ENCODE results near the gene EVA1B. TPM values are rescaled to one million over a fixed set of nuclear protein-coding genes. Genes with fewer than 3 reads are reported as not detected.

Gene EVA1B
- total RNA-seq, 4 donors from 2014 or later = 4.4 to 24.8 (median 10.4) TPM

DNA sequence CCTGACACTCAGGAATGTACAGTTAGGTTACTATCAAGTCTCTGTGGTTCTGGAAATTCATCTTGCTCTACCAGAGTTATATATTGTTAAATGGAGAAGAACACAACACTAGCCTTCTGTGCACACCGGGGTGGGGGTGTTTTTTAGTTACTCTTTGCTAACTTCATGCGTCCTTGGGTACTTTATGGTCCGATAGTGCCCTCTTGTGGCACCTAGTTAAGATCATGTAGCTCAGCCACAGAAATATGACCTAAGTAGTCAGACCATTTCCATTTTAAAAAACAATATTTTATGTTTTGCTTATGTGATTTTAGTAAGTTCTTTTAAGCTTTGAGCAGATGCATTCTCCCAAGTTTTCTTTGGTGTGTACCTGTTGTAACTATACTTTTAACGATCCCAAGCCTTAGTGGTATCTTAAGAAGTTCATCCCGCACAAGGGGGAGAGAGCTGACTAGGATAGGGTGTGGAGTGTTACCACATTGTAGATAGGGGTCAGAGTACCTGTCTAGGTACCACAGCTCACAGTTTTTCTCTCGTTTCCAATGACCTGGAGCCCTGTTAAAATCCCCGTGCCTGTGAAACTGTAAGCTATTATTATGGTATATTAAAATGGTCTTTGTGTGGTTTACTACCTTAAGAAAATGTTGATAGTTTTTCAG is 37.9 kb downstream of the EVA1B start:
- Histone ChIP-seq H3K27ac (peak overlapping the region; percentile 5 to 51 (median 30)), H3K9me3 (no peaks in the 10 kb centered on the region), H3K4me1 (peaks cover 0 to 28% (median under 1%) of the 10 kb centered on the region in 4 donors), H3K36me3 (peaks cover 0 to 62% (median 29%) of the 10 kb centered on the region in 4 donors), H3K27me3 (no peaks in the 10 kb centered on the region), H3K4me3 (no peak overlapping the region)
- intact Hi-C loops (cut with DNase I; ENCODE audit: low total_unique reads) = no loop called here
- peak; percentile 61 for DNase-seq
- TF ChIP-seq POLR2AphosphoS5 (IDR thresholded peaks at IDR 0.05) = no peak
- TF ChIP-seq, protein P1, sequence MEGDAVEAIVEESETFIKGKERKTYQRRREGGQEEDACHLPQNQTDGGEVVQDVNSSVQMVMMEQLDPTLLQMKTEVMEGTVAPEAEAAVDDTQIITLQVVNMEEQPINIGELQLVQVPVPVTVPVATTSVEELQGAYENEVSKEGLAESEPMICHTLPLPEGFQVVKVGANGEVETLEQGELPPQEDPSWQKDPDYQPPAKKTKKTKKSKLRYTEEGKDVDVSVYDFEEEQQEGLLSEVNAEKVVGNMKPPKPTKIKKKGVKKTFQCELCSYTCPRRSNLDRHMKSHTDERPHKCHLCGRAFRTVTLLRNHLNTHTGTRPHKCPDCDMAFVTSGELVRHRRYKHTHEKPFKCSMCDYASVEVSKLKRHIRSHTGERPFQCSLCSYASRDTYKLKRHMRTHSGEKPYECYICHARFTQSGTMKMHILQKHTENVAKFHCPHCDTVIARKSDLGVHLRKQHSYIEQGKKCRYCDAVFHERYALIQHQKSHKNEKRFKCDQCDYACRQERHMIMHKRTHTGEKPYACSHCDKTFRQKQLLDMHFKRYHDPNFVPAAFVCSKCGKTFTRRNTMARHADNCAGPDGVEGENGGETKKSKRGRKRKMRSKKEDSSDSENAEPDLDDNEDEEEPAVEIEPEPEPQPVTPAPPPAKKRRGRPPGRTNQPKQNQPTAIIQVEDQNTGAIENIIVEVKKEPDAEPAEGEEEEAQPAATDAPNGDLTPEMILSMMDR (IDR thresholded peaks at IDR 0.05) = peak; percentile 65 to 72 (median 68)
- no peak for TF ChIP-seq POLR2A (IDR thresholded peaks at IDR 0.05)
- TF ChIP-seq EP300 (IDR thresholded peaks at IDR 0.05; ENCODE audit: low read depth) = no peak
- WGBS, 2 donors (ENCODE audit: low coverage in 1 of 2) = 43 to 49% methylated on average over 6 to 7 of the region's 7 CpGs
- in situ Hi-C loops (cut with MboI; ENCODE audit: low pct_ligation_motif_present in 1 of 4, low pct_unique_long_range_greater_than_20kb in 1 of 4, low sequenced_read_pairs in 3 of 4) = loop anchor here (5.0 to 25.0 kb wide), 4 partner anchors 98 to 181 kb away; no protein-coding TSS in a partner anchor

- intact Hi-C loops (cut with DNase I; ENCODE audit: low total_unique reads) = no loop called here
- H3K36me3 ChIP-seq = peaks cover 0 to 54% (median 24%) of the 10 kb centered on the region in 4 donors
- H3K27ac ChIP-seq = peak overlapping the region in 1 of 4 donors; percentile 51
- H3K9me3 ChIP-seq = no peaks in the 10 kb centered on the region
- WGBS, 2 donors (ENCODE audit: low coverage in 1 of 2) = 67 to 72% methylated on average over 1 of the region's 1 CpG
- peaks cover 0 to 35% (median 6%) of the 10 kb centered on the region in 4 donors for H3K4me1 ChIP-seq
- H3K27me3 ChIP-seq = no peaks in the 10 kb centered on the region
- in situ Hi-C loops (cut with MboI; ENCODE audit: low pct_ligation_motif_present in 1 of 4, low pct_unique_long_range_greater_than_20kb in 1 of 4, low sequenced_read_pairs in 3 of 4) = loop anchor here (10.0 to 25.0 kb wide), 3 partner anchors 97 to 180 kb away; no protein-coding TSS in a partner anchor
- TF ChIP-seq POLR2AphosphoS5 (IDR thresholded peaks at IDR 0.05) (no peak), POLR2A (IDR thresholded peaks at IDR 0.05) (no peak), EP300 (IDR thresholded peaks at IDR 0.05; ENCODE audit: low read depth) (no peak)
- TF ChIP-seq, protein P1 (IDR thresholded peaks at IDR 0.05) = no peak
- H3K4me3 ChIP-seq = no peak overlapping the region
- DNase-seq = no peak
Measured at GRCh38 chr1:36284517-36284916, 38.9 kb downstream of the EVA1B start.

- no peaks in the 10 kb centered on the region for H3K9me3 ChIP-seq
- WGBS, 2 donors (ENCODE audit: low coverage in 1 of 2) = 58 to 90% methylated on average over 1 of the region's 1 CpG
- in situ Hi-C loops (cut with MboI; ENCODE audit: low pct_ligation_motif_present in 1 of 4, low pct_unique_long_range_greater_than_20kb in 1 of 4, low sequenced_read_pairs in 3 of 4) = loop anchor here (10.0 to 25.0 kb wide), 3 partner anchors 97 to 179 kb away; no protein-coding TSS in a partner anchor
- intact Hi-C loops (cut with DNase I; ENCODE audit: low total_unique reads) = no loop called here
- H3K27ac ChIP-seq = peak overlapping the region in 1 of 4 donors; percentile 51
- TF ChIP-seq EP300 (IDR thresholded peaks at IDR 0.05; ENCODE audit: low read depth) (no peak), POLR2A (IDR thresholded peaks at IDR 0.05) (no peak), POLR2AphosphoS5 (IDR thresholded peaks at IDR 0.05) (no peak)
- TF ChIP-seq, protein P1 (IDR thresholded peaks at IDR 0.05) = no peak
- H3K4me3 ChIP-seq = no peak overlapping the region
- H3K27me3 ChIP-seq = no peaks in the 10 kb centered on the region
- DNase-seq = no peak
- peaks cover 0 to 40% (median 10%) of the 10 kb centered on the region in 4 donors for H3K4me1 ChIP-seq
- peaks cover 0 to 49% (median 21%) of the 10 kb centered on the region in 4 donors for H3K36me3 ChIP-seq
Measured at GRCh38 chr1:36284061-36284460, 39.4 kb downstream of the EVA1B start.

DNA sequence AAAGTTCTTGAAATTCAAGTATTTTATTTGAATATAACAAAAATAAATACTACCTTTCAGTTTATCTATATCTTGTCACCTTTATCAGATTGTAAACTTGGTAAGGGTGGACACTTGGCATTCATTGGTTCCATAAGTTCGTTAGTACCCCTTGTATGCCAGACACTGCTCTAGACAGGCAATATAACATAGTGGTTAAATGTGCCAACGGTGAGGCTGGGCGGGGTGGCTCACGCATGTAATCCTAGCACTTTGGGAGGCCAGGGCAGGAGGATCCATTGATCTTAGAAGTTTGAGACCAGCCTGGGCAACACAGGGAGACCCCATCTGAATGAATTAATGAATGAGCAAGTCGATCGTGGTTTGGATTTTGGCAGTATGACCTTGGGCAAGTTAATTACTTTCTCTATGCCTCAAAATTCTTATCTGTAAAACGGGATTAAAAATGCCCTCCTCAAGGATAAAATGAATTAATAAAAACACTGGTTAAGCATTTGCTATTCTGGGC is 43.6 kb downstream of the EVA1B start:
- 72 to 75% methylated on average over 1 to 7 of the region's 7 CpGs for WGBS, 2 donors (ENCODE audit: low coverage in 1 of 2)
- peaks cover 0 to 35% (median 13%) of the 10 kb centered on the region in 4 donors for H3K4me1 ChIP-seq
- intact Hi-C loops (cut with DNase I; ENCODE audit: low total_unique reads) = loop anchor here (2.0 kb wide), 1 partner anchor 45 kb away; no protein-coding TSS in a partner anchor
- in situ Hi-C loops (cut with MboI; ENCODE audit: low pct_ligation_motif_present in 1 of 4, low pct_unique_long_range_greater_than_20kb in 1 of 4, low sequenced_read_pairs in 3 of 4) = loop anchor here (10.0 to 25.0 kb wide), 4 partner anchors 85 to 175 kb away; no protein-coding TSS in a partner anchor
- no peak for TF ChIP-seq EP300 (IDR thresholded peaks at IDR 0.05; ENCODE audit: low read depth)
- no peak for TF ChIP-seq POLR2AphosphoS5 (IDR thresholded peaks at IDR 0.05)
- no peaks in the 10 kb centered on the region for H3K9me3 ChIP-seq
- no peak overlapping the region for H3K4me3 ChIP-seq
- no peak for DNase-seq
- H3K27me3 ChIP-seq = no peaks in the 10 kb centered on the region
- H3K27ac ChIP-seq = peak overlapping the region; percentile 3 to 37 (median 8)
- peaks cover 0 to 21% (median 6%) of the 10 kb centered on the region in 4 donors for H3K36me3 ChIP-seq

Data from transverse colon (tissue), 4 donors.